Measurements from ENCODE around the gene PHGDH.

Gene PHGDH

GRCh38 chr1:119731741-119732430 lies 20.2 kb downstream of the PHGDH start:
- DNase-seq (ENCODE audit: extremely low read depth in 1 of 2, low read depth in 1 of 2), result no peak

- no peak for DNase-seq (ENCODE audit: extremely low read depth in 1 of 2, low read depth in 1 of 2)
Observed at GRCh38 chr1:119732465-119733168, 20.9 kb downstream of the PHGDH start.

GRCh38 chr1:119733754-119734153 lies 22.0 kb downstream of the PHGDH start:
- DNase-seq (ENCODE audit: extremely low read depth in 1 of 2, low read depth in 1 of 2), result no peak

GRCh38 chr1:119735217-119735616 lies 23.5 kb downstream of the PHGDH start:
- DNase-seq (ENCODE audit: extremely low read depth in 1 of 2, low read depth in 1 of 2), result no peak

- DNase-seq (ENCODE audit: extremely low read depth in 1 of 2, low read depth in 1 of 2), result no peak
Observed at GRCh38 chr1:119736649-119737039, 24.9 kb downstream of the PHGDH start.

- no peak for DNase-seq (ENCODE audit: extremely low read depth in 1 of 2, low read depth in 1 of 2)
Observed at GRCh38 chr1:119737040-119737682, 25.4 kb downstream of the PHGDH start.

GRCh38 chr1:119738100-119738720 lies 26.5 kb downstream of the PHGDH start:
- no peak for DNase-seq (ENCODE audit: extremely low read depth in 1 of 2, low read depth in 1 of 2)

- DNase-seq (ENCODE audit: extremely low read depth in 1 of 2, low read depth in 1 of 2), result no peak
Observed at GRCh38 chr1:119739150-119739549, 27.4 kb downstream of the PHGDH start.

GRCh38 chr1:119740261-119740660 lies 28.5 kb downstream of the PHGDH start:
- DNase-seq (ENCODE audit: extremely low read depth in 1 of 2, low read depth in 1 of 2), result no peak

GRCh38 chr1:119740896-119741780 lies 29.4 kb downstream of the PHGDH start:
- no peak for DNase-seq (ENCODE audit: extremely low read depth in 1 of 2, low read depth in 1 of 2)

GRCh38 chr1:119742202-119742601 lies 30.5 kb downstream of the PHGDH start:
- no peak for DNase-seq (ENCODE audit: extremely low read depth in 1 of 2, low read depth in 1 of 2)

GRCh38 chr1:119742677-119743076 lies 30.9 kb downstream of the PHGDH start:
- no peak for DNase-seq (ENCODE audit: extremely low read depth in 1 of 2, low read depth in 1 of 2)

GRCh38 chr1:119743308-119743707 lies 31.6 kb downstream of the PHGDH start:
- DNase-seq (ENCODE audit: extremely low read depth in 1 of 2, low read depth in 1 of 2), result no peak

GRCh38 chr1:119743776-119744597 lies 32.3 kb downstream of the PHGDH start:
- peak; percentile 4 to 23 for DNase-seq (ENCODE audit: extremely low read depth in 1 of 2, low read depth in 1 of 2)

GRCh38 chr1:119744598-119744942 lies 32.8 kb downstream of the PHGDH start:
- no peak for DNase-seq (ENCODE audit: extremely low read depth in 1 of 2, low read depth in 1 of 2)

GRCh38 chr1:119745034-119745433 lies 33.3 kb downstream of the PHGDH start:
- no peak for DNase-seq (ENCODE audit: extremely low read depth in 1 of 2, low read depth in 1 of 2)

GRCh38 chr1:119747451-119747850 lies 35.7 kb downstream of the PHGDH start:
- DNase-seq (ENCODE audit: extremely low read depth in 1 of 2, low read depth in 1 of 2), result no peak

- DNase-seq (ENCODE audit: extremely low read depth in 1 of 2, low read depth in 1 of 2), result no peak
Observed at GRCh38 chr1:119748040-119748439, 36.3 kb downstream of the PHGDH start.

GRCh38 chr1:119752592-119752991 lies 40.9 kb downstream of the PHGDH start:
- DNase-seq (ENCODE audit: extremely low read depth in 1 of 2, low read depth in 1 of 2), result no peak

GRCh38 chr1:119758584-119758983 lies 46.9 kb downstream of the PHGDH start:
- no peak for DNase-seq (ENCODE audit: extremely low read depth in 1 of 2, low read depth in 1 of 2)
